ENCODE results near the gene BRWD1. TPM values are rescaled to one million over a fixed set of nuclear protein-coding genes. Genes with fewer than 3 reads are reported as not detected.

BRWD1 gene
- total and polyA plus RNA-seq, 2 of the 8 experiments (the other 6 are each of a cell fraction or from before 2014, with no cell fraction given) = 9.3 to 45.2 TPM

GRCh38 chr21:39150316-39150715 lies 163.1 kb downstream of the BRWD1 start:
- FAIRE-seq = no peak
- Histone ChIP-seq H2BK12ac (ENCODE audit: low read depth, low read length) (no peak overlapping the region), H4K5ac (ENCODE audit: insufficient read length, low read depth, low read length) (no peak overlapping the region), H3K23ac (ENCODE audit: insufficient read length) (no peak overlapping the region), H2AK5ac (ENCODE audit: low read depth, low read length) (no peak overlapping the region), H4K8ac (ENCODE audit: extremely low read depth, insufficient read depth, low read length) (no peak overlapping the region), H3K4me1 (replicated peaks in 1 of 4; ENCODE audit: control insufficient read depth in 3 of 4, insufficient read depth in 4 of 4, low read length in 3 of 4) (no peaks in the 10 kb centered on the region), H3K56ac (replicated peaks; ENCODE audit: insufficient read length, low read depth, low read length) (no peak overlapping the region), H3K36me3 (ENCODE audit: control insufficient read depth in 2 of 4, insufficient read depth in 4 of 4, low read length in 3 of 4) (no peaks in the 10 kb centered on the region), H3K4me3 (ENCODE audit: extremely low read depth in 1 of 4, insufficient read depth in 2 of 4, low read depth in 3 of 4, low read length in 4 of 4) (no peak overlapping the region), H3K9me3 (ENCODE audit: insufficient read depth in 2 of 2, low read depth in 1 of 2, low read length in 1 of 2) (no peaks in the 10 kb centered on the region), H4K91ac (replicated peaks; ENCODE audit: insufficient read length, low read length) (no peak overlapping the region), H3K14ac (ENCODE audit: insufficient read length) (no peak overlapping the region), H3K79me2 (ENCODE audit: control insufficient read depth in 1 of 2, insufficient read depth in 2 of 2, low read length in 2 of 2) (no peaks in the 10 kb centered on the region), H3K4ac (replicated peaks; ENCODE audit: insufficient read length, low read depth, low read length) (no peak overlapping the region), H2BK120ac (replicated peaks; ENCODE audit: low read depth, low read length) (no peak overlapping the region), H3K27me3 (replicated peaks in 1 of 4; ENCODE audit: control insufficient read depth in 3 of 4, extremely low read depth in 1 of 4, insufficient read depth in 3 of 4, low read length in 3 of 4) (no peaks in the 10 kb centered on the region), H2BK15ac (ENCODE audit: low read length) (no peak overlapping the region), H3K23me2 (ENCODE audit: low read depth, low read length) (no peaks in the 10 kb centered on the region), H3K9ac (replicated peaks in 1 of 4; ENCODE audit: extremely low read depth in 1 of 4, low read depth in 3 of 4, low read length in 3 of 4) (no peak overlapping the region), H3K79me1 (ENCODE audit: low read depth, low read length) (no peaks in the 10 kb centered on the region), H3K18ac (ENCODE audit: extremely low read depth, low read length) (no peak overlapping the region), H2AFZ (ENCODE audit: low read length) (no peak overlapping the region), H2BK20ac (ENCODE audit: low read length) (no peak overlapping the region), H3K27ac (ENCODE audit: low read depth, low read length) (no peak overlapping the region), H3K4me2 (ENCODE audit: insufficient read depth in 1 of 2, low read depth in 2 of 2, low read length in 2 of 2) (no peak overlapping the region), H2BK5ac (ENCODE audit: low read depth, low read length) (no peak overlapping the region), H4K20me1 (replicated peaks in 1 of 2; ENCODE audit: control insufficient read depth in 1 of 2, insufficient read depth in 2 of 2, low read length in 2 of 2) (no peaks in the 10 kb centered on the region)
- no peak for DNase-seq (ENCODE audit: low read depth in 1 of 2, low spot score in 2 of 2)
- POLR2A ChIA-PET (ENCODE audit: partially characterized antibody) = interaction anchor here (0.5 to 1.1 kb wide), 2 partner anchors 33 to 91 kb away, joined by 3 read pairs; no protein-coding TSS in a partner anchor
- TF ChIP-seq SIRT6 (IDR thresholded peaks at IDR 0.05; ENCODE audit: low read length) = no peak
- CTCF ChIA-PET (ENCODE audit: partially characterized antibody) = interaction anchor here (0.9 to 1.5 kb wide), 4 partner anchors 9 to 64 kb away, joined by 3 to 5 read pairs (median 4); no protein-coding TSS in a partner anchor
- WGBS, 2 experiments (ENCODE audit: extremely low coverage in 1 of 2, insufficient coverage in 1 of 2, insufficient read length in 1 of 2, insufficient replicate concordance in 2 of 2, low coverage in 1 of 2, low lambda C conversion rate in 2 of 2, missing lambda C conversion rate in 1 of 2) = 98% methylated on average over 6 of the region's 6 CpGs; no CpG with 5 or more reads in 1 of the 2 experiments

All from H1 (cell line).